Neural progenitor cell (in vitro differentiated cells): ENCODE data around the gene GRM3. TPM values are rescaled to one million over a fixed set of nuclear protein-coding genes. Genes with fewer than 3 reads are reported as not detected.

Experiments
- DNase-seq: peaks from one replicate; pipeline ENCODE4 v3.0.0-alpha.2; 2016; ENCODE audit warnings: low spot score
- H2AFZ ChIP-seq: fragments of 200-600 bp; sonication (generic); replicated peaks from 2 replicates; pipeline ENCODE4 v1.6.1; 2016; ENCODE audit warnings: antibody characterized with exemption
- H3F3A ChIP-seq: fragments of 200-600 bp; sonication (generic); 2 replicates; pipeline ENCODE4 v1.6.1; 2016; ENCODE audit warnings: antibody characterized with exemption, low read depth
- H3K27ac ChIP-seq: fragments of 200-600 bp; sonication (generic); 2 replicates; pipeline ENCODE4 v1.5.1; 2016; ENCODE audit warnings: mild to moderate bottlenecking
- H3K27me3 ChIP-seq: fragments of 200-600 bp; sonication (generic); 2 replicates; pipeline ENCODE4 v1.6.1; 2016; ENCODE audit warnings: mild to moderate bottlenecking, moderate library complexity
- H3K36me3 ChIP-seq: fragments of 200-600 bp; sonication (generic); 2 replicates; pipeline ENCODE4 v1.5.1; 2016
- H3K4me1 ChIP-seq: fragments of 200-600 bp; sonication (generic); 2 replicates; pipeline ENCODE4 v1.6.1; 2016; ENCODE audit warnings: mixed run types
- H3K4me2 ChIP-seq: fragments of 200-600 bp; sonication (generic); 2 replicates; pipeline ENCODE4 v1.6.1; 2016
- H3K4me3 ChIP-seq: fragments of 200-600 bp; sonication (generic); 2 replicates; pipeline ENCODE4 v1.5.1; 2016
- H3K79me2 ChIP-seq: fragments of 200-600 bp; sonication (generic); 2 replicates; pipeline ENCODE4 v1.6.1; 2016; ENCODE audit warnings: low read depth
- H3K9ac ChIP-seq: fragments of 200-600 bp; sonication (generic); 2 replicates; pipeline ENCODE4 v1.6.1; 2016
- H3K9me3 ChIP-seq: fragments of 200-600 bp; sonication (generic); 2 replicates; pipeline ENCODE4 v1.5.1; 2016; ENCODE audit warnings: low read depth
- H4K20me1 ChIP-seq: fragments of 200-600 bp; sonication (generic); 2 replicates; pipeline ENCODE4 v1.6.1; 2016; ENCODE audit warnings: low read depth
- H3K27ac Mint-ChIP-seq: 3 replicates; pipeline ENCODE4 v1.8.0; 2021; ENCODE audit warnings: mixed read lengths
- H3K27me3 Mint-ChIP-seq: 2 replicates; pipeline ENCODE4 v1.8.0; 2022; ENCODE audit warnings: low read depth, mild to moderate bottlenecking, inconsistent platforms, moderate library complexity, mixed read lengths; ENCODE audit not compliant: insufficient read depth
- H3K36me3 Mint-ChIP-seq: 3 replicates; pipeline ENCODE4 v1.8.0; 2021; ENCODE audit warnings: mixed read lengths
- H3K4me1 Mint-ChIP-seq: 3 replicates; pipeline ENCODE4 v1.8.0; 2021; ENCODE audit warnings: mixed read lengths
- H3K4me3 Mint-ChIP-seq: 3 replicates; pipeline ENCODE4 v1.8.0; 2021; ENCODE audit warnings: mild to moderate bottlenecking, moderate library complexity, mixed read lengths
- H3K9me3 Mint-ChIP-seq: 3 replicates; pipeline ENCODE4 v1.8.0; 2020; ENCODE audit warnings: mixed read lengths
- CTCF ChIP-seq: fragments of 200-600 bp; sonication (generic); IDR thresholded peaks from 2 replicates; pipeline ENCODE4 v1.5.1; 2017; ENCODE audit warnings: antibody characterized with exemption, mild to moderate bottlenecking
- EZH2 ChIP-seq: fragments of 200-600 bp; sonication (generic); IDR thresholded peaks from 2 replicates; pipeline ENCODE4 v1.6.1; 2017; ENCODE audit warnings: antibody characterized with exemption, mild to moderate bottlenecking, moderate library complexity
- EZH2phosphoT487 ChIP-seq: fragments of 200-600 bp; sonication (generic); IDR thresholded peaks from 2 replicates; pipeline ENCODE4 v1.6.1; 2017; ENCODE audit warnings: antibody characterized with exemption
- total RNA-seq: library from RNA; depleted of rRNA; stranded (reverse); fragments of >200 nt; gene quantifications from 2 replicates; pipeline ENCODE4 v1.2.3, GENCODE V29; 2015; ENCODE audit warnings: low replicate concordance

Gene GRM3
- total RNA-seq, 1 donor from 2014 or later = 22.2 TPM

- Mint-ChIP-seq H3K4me3 (no peak overlapping the region), H3K27ac (no peak overlapping the region), H3K4me1 (no peaks in the 10 kb centered on the region), H3K27me3 (no peaks in the 10 kb centered on the region), H3K36me3 (peaks cover 10% of the 10 kb centered on the region), H3K9me3 (no peaks in the 10 kb centered on the region)
- Histone ChIP-seq H3K9me3 (no peaks in the 10 kb centered on the region), H3F3A (peaks cover 4% of the 10 kb centered on the region), H3K79me2 (no peaks in the 10 kb centered on the region), H3K4me1 (no peaks in the 10 kb centered on the region), H3K4me3 (no peak overlapping the region), H3K4me2 (no peak overlapping the region), H4K20me1 (no peaks in the 10 kb centered on the region), H3K27me3 (no peaks in the 10 kb centered on the region), H3K36me3 (peaks cover 19% of the 10 kb centered on the region), H2AFZ (no peak overlapping the region), H3K9ac (no peak overlapping the region), H3K27ac (no peak overlapping the region)
- TF ChIP-seq CTCF (no peak), EZH2phosphoT487 (no peak), EZH2 (no peak)
- DNase-seq = no peak
These were observed 254.5 kb downstream of the GRM3 start for GRCh38 chr7:86898171-86898570.

GRCh38 chr7:86900886-86901285, 257.2 kb downstream of the GRM3 start:
- Histone ChIP-seq H3K27ac (no peak overlapping the region), H3K9me3 (no peaks in the 10 kb centered on the region), H3K4me3 (no peak overlapping the region), H3K36me3 (peaks cover 10% of the 10 kb centered on the region), H3K9ac (no peak overlapping the region), H3K4me2 (no peak overlapping the region), H3K4me1 (no peaks in the 10 kb centered on the region), H3F3A (peaks cover 4% of the 10 kb centered on the region), H3K79me2 (no peaks in the 10 kb centered on the region), H2AFZ (no peak overlapping the region), H4K20me1 (no peaks in the 10 kb centered on the region), H3K27me3 (no peaks in the 10 kb centered on the region)
- no peak for DNase-seq
- no peak overlapping the region for H3K4me3 Mint-ChIP-seq
- no peaks in the 10 kb centered on the region for H3K4me1 Mint-ChIP-seq
- TF ChIP-seq EZH2phosphoT487 (no peak), EZH2 (no peak), CTCF (no peak)
- peaks cover 12% of the 10 kb centered on the region for H3K36me3 Mint-ChIP-seq
- no peak overlapping the region for H3K27ac Mint-ChIP-seq
- no peaks in the 10 kb centered on the region for H3K27me3 Mint-ChIP-seq
- no peaks in the 10 kb centered on the region for H3K9me3 Mint-ChIP-seq

- H3K27me3 Mint-ChIP-seq = no peaks in the 10 kb centered on the region
- H3K4me3 Mint-ChIP-seq = no peak overlapping the region
- H3K9me3 Mint-ChIP-seq = no peaks in the 10 kb centered on the region
- Histone ChIP-seq H3F3A (no peaks in the 10 kb centered on the region), H3K4me2 (no peak overlapping the region), H3K27ac (no peak overlapping the region), H3K79me2 (no peaks in the 10 kb centered on the region), H2AFZ (no peak overlapping the region), H3K9me3 (no peaks in the 10 kb centered on the region), H3K4me1 (no peaks in the 10 kb centered on the region), H3K27me3 (no peaks in the 10 kb centered on the region), H3K36me3 (peaks cover 14% of the 10 kb centered on the region), H3K4me3 (no peak overlapping the region), H3K9ac (no peak overlapping the region), H4K20me1 (peaks cover 5% of the 10 kb centered on the region)
- peaks cover 4% of the 10 kb centered on the region for H3K36me3 Mint-ChIP-seq
- no peak overlapping the region for H3K27ac Mint-ChIP-seq
- H3K4me1 Mint-ChIP-seq = no peaks in the 10 kb centered on the region
- no peak for TF ChIP-seq EZH2phosphoT487
- peak; percentile 76 for TF ChIP-seq CTCF
- DNase-seq = peak; percentile 42
These were observed 261.5 kb downstream of the GRM3 start for GRCh38 chr7:86904949-86905834.
